Measurements from ENCODE around the gene GRIK4.

GRCh38 chr11:120904116-120904515 is 392.6 kb downstream of the GRIK4 start:
- TF ChIP-seq POLR2AphosphoS5 (IDR thresholded peaks at IDR 0.05) (no peak), EZH2 (IDR thresholded peaks at IDR 0.05; ENCODE audit: borderline replicate concordance, insufficient read depth, low read length, poor library complexity, severe bottlenecking) (no peak), SMC3 (conservative IDR thresholded peaks at IDR 0.05; ENCODE audit: poor library complexity) (no peak), EP300 (conservative IDR thresholded peaks at IDR 0.05; ENCODE audit: poor library complexity, severe bottlenecking) (no peak), TAF1 (IDR thresholded peaks at IDR 0.05; ENCODE audit: low read depth) (no peak), MXI1 (conservative IDR thresholded peaks at IDR 0.05; ENCODE audit: poor library complexity, severe bottlenecking) (no peak), RAD21 (conservative IDR thresholded peaks at IDR 0.05) (no peak)
- TF ChIP-seq, protein P1, sequence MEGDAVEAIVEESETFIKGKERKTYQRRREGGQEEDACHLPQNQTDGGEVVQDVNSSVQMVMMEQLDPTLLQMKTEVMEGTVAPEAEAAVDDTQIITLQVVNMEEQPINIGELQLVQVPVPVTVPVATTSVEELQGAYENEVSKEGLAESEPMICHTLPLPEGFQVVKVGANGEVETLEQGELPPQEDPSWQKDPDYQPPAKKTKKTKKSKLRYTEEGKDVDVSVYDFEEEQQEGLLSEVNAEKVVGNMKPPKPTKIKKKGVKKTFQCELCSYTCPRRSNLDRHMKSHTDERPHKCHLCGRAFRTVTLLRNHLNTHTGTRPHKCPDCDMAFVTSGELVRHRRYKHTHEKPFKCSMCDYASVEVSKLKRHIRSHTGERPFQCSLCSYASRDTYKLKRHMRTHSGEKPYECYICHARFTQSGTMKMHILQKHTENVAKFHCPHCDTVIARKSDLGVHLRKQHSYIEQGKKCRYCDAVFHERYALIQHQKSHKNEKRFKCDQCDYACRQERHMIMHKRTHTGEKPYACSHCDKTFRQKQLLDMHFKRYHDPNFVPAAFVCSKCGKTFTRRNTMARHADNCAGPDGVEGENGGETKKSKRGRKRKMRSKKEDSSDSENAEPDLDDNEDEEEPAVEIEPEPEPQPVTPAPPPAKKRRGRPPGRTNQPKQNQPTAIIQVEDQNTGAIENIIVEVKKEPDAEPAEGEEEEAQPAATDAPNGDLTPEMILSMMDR (IDR thresholded peaks at IDR 0.05; ENCODE audit: poor library complexity, severe bottlenecking): no peak
- TF ChIP-seq, protein P2, sequence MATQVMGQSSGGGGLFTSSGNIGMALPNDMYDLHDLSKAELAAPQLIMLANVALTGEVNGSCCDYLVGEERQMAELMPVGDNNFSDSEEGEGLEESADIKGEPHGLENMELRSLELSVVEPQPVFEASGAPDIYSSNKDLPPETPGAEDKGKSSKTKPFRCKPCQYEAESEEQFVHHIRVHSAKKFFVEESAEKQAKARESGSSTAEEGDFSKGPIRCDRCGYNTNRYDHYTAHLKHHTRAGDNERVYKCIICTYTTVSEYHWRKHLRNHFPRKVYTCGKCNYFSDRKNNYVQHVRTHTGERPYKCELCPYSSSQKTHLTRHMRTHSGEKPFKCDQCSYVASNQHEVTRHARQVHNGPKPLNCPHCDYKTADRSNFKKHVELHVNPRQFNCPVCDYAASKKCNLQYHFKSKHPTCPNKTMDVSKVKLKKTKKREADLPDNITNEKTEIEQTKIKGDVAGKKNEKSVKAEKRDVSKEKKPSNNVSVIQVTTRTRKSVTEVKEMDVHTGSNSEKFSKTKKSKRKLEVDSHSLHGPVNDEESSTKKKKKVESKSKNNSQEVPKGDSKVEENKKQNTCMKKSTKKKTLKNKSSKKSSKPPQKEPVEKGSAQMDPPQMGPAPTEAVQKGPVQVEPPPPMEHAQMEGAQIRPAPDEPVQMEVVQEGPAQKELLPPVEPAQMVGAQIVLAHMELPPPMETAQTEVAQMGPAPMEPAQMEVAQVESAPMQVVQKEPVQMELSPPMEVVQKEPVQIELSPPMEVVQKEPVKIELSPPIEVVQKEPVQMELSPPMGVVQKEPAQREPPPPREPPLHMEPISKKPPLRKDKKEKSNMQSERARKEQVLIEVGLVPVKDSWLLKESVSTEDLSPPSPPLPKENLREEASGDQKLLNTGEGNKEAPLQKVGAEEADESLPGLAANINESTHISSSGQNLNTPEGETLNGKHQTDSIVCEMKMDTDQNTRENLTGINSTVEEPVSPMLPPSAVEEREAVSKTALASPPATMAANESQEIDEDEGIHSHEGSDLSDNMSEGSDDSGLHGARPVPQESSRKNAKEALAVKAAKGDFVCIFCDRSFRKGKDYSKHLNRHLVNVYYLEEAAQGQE (IDR thresholded peaks at IDR 0.05; ENCODE audit: borderline replicate concordance): no peak

Data from neural cell (in vitro differentiated cells).